ENCODE data around the gene PPIL3. TPM values are rescaled to one million over a fixed set of nuclear protein-coding genes. Genes with fewer than 3 reads are reported as not detected.

The PPIL3 gene
- total RNA-seq, 1 experiment from 2014 or later = 12.2 TPM

DNA sequence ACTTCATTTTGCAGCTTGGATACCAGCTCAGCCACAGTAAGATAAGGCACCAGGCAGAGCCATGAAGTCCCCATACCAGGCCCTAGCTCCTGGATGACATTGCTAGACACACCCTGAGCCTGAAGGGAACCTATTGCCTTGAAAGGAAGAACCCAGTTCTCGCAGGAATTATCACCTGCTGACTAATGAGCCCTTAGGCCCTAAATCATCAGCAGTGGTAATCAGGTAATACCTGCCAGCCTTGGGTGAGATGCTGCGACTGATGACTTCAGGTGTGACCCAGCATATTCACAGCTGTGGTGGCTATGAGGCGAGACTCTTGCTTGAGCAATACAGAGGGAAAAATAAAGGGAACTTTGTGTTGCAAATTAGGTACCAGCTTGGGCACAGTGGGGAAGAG is 49.4 kb downstream of the PPIL3 start (continued):
- no peak for TF ChIP-seq SIN3A (IDR thresholded peaks at IDR 0.05; ENCODE audit: borderline replicate concordance, insufficient read depth, low read depth, low read length)

DNA sequence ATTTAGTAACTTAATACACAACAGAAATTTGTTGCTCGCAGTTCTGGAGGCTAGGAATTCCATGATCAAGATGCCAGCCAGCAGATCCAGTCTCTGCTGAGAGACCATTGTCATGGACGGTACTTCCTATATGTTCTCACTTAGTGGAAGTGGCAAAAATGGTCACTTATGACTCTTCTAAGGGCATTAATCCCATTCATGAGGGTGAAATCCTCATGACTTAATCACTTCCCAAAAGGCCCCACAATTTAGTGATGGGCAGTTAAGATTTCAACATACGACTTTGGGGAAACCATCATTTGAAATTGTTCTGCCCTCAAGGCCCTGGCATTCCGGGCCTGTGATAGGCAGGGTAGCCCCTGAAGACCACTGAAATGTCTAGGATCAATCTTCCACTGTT is 54.2 kb downstream of the PPIL3 start:
- POLR2A ChIA-PET = no interaction called here
- H3K9me3 ChIP-seq (ENCODE audit: control insufficient read depth, insufficient read depth, low read depth, low read length) = peaks cover 4% of the 10 kb centered on the region; the same call in 1 of the 2 replicates
- intact Hi-C loops (cut with micrococcal nuclease; ENCODE audit: unreplicated experiment) = no loop called here
- H3K27ac ChIP-seq (ENCODE audit: low read length) = no peak overlapping the region
- H3K27me3 ChIP-seq (ENCODE audit: control insufficient read depth, insufficient read depth, low read length) = no peaks in the 10 kb centered on the region
- no peak overlapping the region for H3K4me3 ChIP-seq (ENCODE audit: low read depth in 2 of 2, low read length in 2 of 2)
- no peaks in the 10 kb centered on the region for H3K4me1 ChIP-seq (ENCODE audit: control insufficient read depth, insufficient read depth, low read length)
- DNase-seq (ENCODE audit: low read depth, low spot score) (no peak), ATAC-seq (no peak)
- in situ Hi-C loops (cut with HindIII; ENCODE audit: low pct_unique_long_range_greater_than_20kb, low sequenced_read_pairs) = no loop called here
- TF ChIP-seq, protein P1, sequence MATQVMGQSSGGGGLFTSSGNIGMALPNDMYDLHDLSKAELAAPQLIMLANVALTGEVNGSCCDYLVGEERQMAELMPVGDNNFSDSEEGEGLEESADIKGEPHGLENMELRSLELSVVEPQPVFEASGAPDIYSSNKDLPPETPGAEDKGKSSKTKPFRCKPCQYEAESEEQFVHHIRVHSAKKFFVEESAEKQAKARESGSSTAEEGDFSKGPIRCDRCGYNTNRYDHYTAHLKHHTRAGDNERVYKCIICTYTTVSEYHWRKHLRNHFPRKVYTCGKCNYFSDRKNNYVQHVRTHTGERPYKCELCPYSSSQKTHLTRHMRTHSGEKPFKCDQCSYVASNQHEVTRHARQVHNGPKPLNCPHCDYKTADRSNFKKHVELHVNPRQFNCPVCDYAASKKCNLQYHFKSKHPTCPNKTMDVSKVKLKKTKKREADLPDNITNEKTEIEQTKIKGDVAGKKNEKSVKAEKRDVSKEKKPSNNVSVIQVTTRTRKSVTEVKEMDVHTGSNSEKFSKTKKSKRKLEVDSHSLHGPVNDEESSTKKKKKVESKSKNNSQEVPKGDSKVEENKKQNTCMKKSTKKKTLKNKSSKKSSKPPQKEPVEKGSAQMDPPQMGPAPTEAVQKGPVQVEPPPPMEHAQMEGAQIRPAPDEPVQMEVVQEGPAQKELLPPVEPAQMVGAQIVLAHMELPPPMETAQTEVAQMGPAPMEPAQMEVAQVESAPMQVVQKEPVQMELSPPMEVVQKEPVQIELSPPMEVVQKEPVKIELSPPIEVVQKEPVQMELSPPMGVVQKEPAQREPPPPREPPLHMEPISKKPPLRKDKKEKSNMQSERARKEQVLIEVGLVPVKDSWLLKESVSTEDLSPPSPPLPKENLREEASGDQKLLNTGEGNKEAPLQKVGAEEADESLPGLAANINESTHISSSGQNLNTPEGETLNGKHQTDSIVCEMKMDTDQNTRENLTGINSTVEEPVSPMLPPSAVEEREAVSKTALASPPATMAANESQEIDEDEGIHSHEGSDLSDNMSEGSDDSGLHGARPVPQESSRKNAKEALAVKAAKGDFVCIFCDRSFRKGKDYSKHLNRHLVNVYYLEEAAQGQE (IDR thresholded peaks at IDR 0.05; ENCODE audit: insufficient read depth in 1 of 2, low read depth in 2 of 2, low read length in 1 of 2) = no peak
- TF ChIP-seq, protein P2, sequence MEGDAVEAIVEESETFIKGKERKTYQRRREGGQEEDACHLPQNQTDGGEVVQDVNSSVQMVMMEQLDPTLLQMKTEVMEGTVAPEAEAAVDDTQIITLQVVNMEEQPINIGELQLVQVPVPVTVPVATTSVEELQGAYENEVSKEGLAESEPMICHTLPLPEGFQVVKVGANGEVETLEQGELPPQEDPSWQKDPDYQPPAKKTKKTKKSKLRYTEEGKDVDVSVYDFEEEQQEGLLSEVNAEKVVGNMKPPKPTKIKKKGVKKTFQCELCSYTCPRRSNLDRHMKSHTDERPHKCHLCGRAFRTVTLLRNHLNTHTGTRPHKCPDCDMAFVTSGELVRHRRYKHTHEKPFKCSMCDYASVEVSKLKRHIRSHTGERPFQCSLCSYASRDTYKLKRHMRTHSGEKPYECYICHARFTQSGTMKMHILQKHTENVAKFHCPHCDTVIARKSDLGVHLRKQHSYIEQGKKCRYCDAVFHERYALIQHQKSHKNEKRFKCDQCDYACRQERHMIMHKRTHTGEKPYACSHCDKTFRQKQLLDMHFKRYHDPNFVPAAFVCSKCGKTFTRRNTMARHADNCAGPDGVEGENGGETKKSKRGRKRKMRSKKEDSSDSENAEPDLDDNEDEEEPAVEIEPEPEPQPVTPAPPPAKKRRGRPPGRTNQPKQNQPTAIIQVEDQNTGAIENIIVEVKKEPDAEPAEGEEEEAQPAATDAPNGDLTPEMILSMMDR (IDR thresholded peaks at IDR 0.05) = no peak
- no peak for TF ChIP-seq SIN3A (IDR thresholded peaks at IDR 0.05; ENCODE audit: borderline replicate concordance, insufficient read depth, low read depth, low read length)
- TF ChIP-seq TCF7L2 (IDR thresholded peaks at IDR 0.05; ENCODE audit: low read depth, low read length) = no peak
- TF ChIP-seq POLR2AphosphoS5 (IDR thresholded peaks at IDR 0.05; ENCODE audit: low read depth, low read length) = no peak
- BruUV-seq (replicated peaks) = no TSS peak
- H3K36me3 ChIP-seq (ENCODE audit: control insufficient read depth, insufficient read depth, low read length) = no peaks in the 10 kb centered on the region
- CTCF ChIA-PET = no interaction called here

DNA sequence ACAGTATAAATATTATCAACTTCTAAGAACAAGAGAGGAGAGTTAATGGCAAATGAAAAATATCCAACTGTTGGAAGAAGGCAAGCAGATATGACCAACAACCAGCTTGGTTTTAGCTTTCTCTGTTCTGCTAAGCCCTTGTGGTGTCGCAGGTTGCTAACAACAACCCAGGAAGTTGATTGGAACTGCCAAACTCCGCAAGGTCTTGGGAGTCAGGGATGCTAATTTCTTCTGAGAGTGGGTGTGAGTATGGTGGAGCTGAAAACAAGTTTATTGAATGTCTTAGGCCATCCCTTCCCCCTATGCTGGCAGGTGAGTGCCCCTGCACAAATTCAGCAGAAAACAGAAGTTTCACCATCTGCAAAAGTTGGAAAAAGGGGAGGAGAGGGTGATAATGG is 59.6 kb downstream of the PPIL3 start:
- ChIA-PET POLR2A (no interaction called here), CTCF (no interaction called here)
- 0 out of 2 replicates have a peak, but pooled peaks have one; percentile 24 for ATAC-seq
- Histone ChIP-seq H3K4me1 (ENCODE audit: control insufficient read depth, insufficient read depth, low read length) (no peaks in the 10 kb centered on the region), H3K27ac (ENCODE audit: low read length) (no peak overlapping the region), H3K27me3 (ENCODE audit: control insufficient read depth, insufficient read depth, low read length) (no peaks in the 10 kb centered on the region), H3K9me3 (ENCODE audit: control insufficient read depth, insufficient read depth, low read depth, low read length) (no peaks in the 10 kb centered on the region), H3K36me3 (ENCODE audit: control insufficient read depth, insufficient read depth, low read length) (no peaks in the 10 kb centered on the region), H3K4me3 (ENCODE audit: low read depth in 2 of 2, low read length in 2 of 2) (no peak overlapping the region)
- intact Hi-C loops (cut with micrococcal nuclease; ENCODE audit: unreplicated experiment) (no loop called here), in situ Hi-C loops (cut with HindIII; ENCODE audit: low pct_unique_long_range_greater_than_20kb, low sequenced_read_pairs) (no loop called here)
- no TSS peak for BruUV-seq (replicated peaks)
- no peak for DNase-seq (ENCODE audit: low read depth, low spot score)
- TF ChIP-seq SIN3A (IDR thresholded peaks at IDR 0.05; ENCODE audit: borderline replicate concordance, insufficient read depth, low read depth, low read length) = no peak
- no peak for TF ChIP-seq TCF7L2 (IDR thresholded peaks at IDR 0.05; ENCODE audit: low read depth, low read length)
- TF ChIP-seq, protein P2 (IDR thresholded peaks at IDR 0.05) = no peak
- TF ChIP-seq, protein P1 (IDR thresholded peaks at IDR 0.05; ENCODE audit: insufficient read depth in 1 of 2, low read depth in 2 of 2, low read length in 1 of 2) = no peak
- TF ChIP-seq POLR2AphosphoS5 (IDR thresholded peaks at IDR 0.05; ENCODE audit: low read depth, low read length) = no peak
